GM18873 (cell line): ENCODE measurements around the gene GFY.

ENCODE experiments used
- ATAC-seq: cut with Tn5 transposase; IDR thresholded peaks from one replicate; pipeline ENCODE4 v1.9.1; 2021; ENCODE audit warnings: mild to moderate bottlenecking, moderate library complexity, moderate number of reproducible peaks; ENCODE audit not compliant: unreplicated experiment, low FRiP score

The GFY gene

DNA sequence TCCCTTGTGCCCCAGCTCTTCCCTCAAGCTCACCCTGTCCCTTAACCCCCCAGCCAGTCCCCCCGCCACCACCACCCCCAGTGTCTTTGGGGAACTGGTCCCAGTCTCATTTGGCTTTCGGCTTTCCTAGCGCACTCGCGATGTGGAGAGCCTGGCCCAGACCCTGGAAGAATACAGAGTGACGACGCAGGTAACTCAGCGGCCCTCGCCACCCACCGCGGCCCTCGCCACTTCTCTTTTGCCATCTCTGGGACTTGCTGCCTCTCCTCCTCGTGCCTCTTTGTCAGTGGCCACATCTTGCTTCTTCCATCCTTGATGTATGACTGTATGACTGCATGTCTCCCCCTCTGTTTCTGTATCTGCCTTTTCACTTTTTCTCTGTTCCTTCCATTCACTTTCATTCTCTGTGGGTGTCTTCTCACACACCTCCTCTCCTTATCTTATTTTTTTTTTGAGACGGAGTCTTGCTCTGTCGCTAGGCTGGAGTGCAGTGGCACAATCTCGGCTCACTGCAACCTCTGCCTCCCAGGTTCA lies 17.6 kb upstream of the GFY start:
- no peak for ATAC-seq

DNA sequence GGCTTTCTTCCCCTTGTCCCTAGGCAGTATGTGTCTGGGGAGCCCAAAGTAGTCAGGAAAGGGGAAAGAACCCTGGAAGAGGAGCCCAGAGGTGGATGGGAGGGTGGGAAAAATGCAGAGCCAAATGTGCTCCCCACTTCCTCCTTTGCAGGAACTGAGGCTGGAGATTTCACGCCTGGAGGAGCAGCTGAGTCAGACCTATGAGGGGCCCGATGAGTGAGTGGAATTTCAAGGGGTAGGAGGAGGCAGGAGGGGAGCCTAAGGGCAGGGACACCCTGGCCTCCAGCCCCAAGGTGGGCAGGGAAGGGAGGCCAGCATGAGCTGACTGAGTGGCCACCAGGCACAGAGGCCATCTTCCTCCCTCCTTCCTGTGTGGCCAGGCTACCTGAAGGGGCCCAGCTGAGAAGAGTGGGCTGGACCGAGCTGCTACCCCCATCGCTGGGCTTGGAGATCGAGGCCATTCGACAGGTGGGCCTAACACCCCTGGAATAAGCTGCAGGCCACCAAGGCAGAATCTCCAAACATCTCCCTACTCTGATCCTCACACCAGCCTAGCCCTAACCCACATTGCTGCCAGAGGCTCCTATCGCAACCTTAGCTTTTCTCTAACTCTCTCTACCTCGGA lies 16.3 kb upstream of the GFY start:
- ATAC-seq = no peak

DNA sequence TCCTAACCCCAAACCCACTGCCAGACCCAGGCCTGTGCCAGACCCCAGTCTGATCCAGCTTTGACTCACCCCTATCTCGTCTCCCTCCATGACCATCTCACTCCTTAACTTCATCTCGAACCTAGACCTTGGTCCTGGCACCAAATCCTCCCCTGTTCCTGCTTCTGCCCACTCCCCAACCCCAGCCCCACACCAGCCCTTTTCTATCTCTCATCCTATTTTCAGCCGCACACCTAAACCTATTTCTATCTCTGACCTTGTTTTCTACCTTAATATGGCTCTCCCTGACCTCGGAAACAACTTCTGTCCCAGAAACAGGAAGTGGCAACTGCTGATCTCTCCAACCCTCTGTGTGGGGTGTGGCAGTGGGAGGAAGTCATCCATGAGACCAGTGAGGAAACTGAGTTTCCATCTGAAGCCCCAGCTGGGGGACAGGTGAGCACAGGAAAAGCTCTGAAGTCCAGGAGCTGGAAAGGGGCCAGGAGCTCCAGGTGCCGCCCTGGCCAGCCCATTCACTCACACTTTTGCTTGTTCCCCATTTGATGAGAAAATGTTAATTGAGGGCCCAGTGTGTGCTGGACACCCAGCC lies 15.7 kb upstream of the GFY start:
- ATAC-seq = no peak

DNA sequence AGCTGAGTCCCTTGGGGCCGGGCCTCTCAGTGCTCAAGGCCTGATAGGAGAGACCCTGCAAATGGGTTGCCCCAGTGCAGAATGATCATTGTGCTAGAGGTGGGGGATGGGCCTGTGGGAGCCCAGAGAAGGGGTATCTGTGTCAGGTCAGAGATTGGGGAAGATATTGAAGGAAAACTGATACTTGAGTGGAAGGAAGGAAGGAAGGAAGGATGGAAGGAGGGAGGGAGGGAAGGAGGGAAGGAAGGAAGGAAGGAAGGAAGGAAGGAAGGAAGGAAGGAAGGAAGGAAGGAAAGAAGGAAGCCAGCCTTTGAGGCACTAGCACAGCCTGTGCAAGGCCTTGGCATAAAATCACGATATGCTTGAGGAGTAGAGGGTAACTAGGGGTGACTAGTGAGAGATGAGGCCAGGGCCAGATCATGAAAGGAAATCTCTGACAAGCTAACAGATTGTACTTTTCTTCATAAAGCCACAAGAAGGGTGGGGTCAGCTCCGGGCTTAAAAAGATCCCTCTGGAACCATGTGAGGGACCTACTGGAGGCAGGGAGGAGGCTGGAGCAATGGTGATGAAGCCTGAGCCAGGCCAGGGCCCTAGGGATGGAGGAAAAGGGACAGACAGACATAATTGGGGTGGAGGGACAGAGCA lies 13.4 kb upstream of the GFY start:
- no peak for ATAC-seq

DNA sequence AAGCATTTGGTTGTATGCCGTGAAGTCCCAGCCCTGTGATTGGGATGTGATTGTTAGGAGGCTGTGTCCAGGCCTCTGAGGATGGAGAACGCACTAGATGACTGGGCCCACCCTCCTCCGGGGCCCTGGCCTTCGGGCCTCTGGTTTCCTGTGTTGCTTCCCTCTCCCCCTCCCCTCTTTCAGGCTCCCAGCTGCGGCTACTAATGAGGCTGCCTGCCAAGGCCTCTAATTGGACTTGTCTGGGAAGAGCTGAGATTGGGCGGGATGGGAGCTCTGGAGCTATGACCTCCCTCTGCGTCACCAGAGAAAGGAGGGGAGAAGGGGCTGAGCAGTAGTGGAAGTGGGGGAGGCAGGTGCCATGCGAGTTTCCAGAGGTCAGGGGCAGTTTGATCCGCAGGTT lies 11.8 kb upstream of the GFY start:
- no peak for ATAC-seq

DNA sequence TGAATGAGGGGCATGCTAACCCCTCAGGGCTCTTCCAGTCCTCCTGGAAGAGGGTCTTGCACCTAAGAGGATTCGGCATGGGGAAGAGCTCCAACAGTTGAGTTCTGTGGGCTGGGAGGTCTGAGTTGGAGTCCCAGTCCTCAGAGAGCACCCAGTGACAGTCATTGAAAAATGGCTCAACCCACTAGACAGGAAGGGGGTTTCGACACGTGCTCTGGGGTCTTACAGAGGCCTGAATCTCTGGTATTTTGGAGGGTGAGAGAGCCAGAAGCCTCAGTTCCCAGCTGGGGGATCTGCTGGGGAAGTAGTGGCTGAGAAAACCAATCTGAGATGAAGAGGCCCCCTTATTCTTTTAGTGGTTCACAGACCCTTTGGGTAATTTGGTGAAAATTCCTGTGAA lies 10.9 kb upstream of the GFY start:
- ATAC-seq = no peak

DNA sequence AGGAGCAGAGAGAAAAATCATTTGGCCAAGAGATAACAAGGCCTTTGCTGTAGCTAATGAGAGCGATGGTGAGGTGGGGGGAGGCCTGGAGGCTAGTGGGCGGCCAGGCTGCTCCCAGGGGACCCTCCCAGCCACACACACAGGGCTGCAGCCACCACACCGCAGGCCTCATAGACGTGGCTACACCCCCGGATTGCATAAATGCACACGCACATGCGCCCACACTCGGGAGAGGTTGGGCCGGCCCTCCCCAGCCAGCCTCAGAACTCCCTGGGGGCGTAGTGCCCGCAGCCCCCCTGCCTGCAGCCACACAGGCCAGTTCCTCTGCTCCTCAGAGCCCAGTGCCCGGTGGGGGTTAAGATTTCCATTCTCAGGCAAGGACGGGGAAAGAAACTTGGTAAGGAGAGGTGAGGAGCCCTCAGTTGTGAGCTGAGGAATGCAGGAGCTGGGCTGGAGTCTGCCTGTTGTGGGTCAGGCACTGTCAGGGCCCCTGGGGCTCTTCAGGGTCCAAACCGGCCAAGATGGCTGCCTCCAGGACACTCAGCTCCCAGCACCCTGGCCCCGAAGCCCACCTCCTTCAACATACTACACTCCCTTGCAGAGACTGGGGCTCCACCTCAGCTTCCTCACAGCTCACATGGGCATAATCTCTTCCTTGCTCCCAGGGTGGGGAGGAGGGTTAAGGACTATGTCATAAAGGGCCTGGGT lies 9.9 kb upstream of the GFY start:
- ATAC-seq = no peak

DNA sequence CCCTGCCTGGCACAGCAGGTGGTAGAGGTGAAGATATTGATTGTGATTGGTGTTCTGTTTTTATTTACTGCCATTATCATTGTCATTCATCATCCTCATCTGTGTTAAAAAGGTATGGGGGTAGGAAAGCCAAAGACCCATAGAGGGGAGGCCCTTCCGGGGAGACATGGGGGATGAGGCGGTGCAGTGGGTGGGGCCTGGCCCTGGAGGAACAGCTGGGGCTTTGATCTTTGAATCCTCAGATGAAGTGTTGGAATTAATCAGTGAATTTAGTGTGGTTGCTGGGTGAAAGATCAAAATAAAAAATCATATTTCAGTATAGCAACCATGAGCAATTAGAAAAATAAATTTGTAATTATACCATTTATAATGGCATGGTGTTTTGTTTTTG lies 9.4 kb upstream of the GFY start:
- ATAC-seq = no peak

DNA sequence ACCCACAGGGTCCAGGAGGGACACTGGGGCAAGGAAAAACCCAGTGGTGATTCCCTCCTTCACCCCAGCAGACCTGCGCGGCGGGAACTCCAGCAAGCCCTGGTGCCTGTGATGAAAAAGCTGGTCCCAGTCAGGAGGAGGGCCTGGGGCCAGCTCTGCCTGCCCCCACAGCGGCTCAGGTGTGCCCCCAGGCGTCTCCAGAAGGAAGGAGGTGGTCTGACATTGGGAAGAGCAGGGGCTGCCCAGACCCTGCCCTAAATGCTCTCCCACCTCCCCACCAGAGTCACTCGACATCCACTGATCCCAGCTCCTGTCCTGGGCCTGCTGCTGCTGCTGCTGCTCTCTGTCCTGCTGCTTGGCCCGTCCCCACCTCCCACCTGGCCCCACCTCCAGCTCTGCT lies 8.1 kb upstream of the GFY start:
- ATAC-seq = no peak

DNA sequence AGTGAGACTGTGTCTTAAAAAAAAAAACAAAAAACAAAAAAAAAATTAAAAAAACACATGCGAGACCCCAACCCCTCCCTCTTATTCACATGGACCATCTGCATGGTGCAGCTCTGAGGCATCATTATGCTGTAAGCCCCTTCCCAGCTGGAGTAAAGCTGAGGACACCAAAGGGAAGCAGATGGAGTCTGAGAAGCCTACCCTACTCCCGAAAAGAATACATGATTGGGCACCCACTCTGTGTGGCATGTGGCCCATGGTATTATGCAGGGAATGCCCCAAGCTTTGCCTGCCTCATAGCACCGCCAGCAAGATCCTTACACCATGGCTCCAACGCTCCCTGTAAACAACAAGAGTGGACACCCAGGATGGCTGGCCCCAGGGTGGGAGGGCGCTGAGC lies 6.7 kb upstream of the GFY start:
- ATAC-seq = no peak

DNA sequence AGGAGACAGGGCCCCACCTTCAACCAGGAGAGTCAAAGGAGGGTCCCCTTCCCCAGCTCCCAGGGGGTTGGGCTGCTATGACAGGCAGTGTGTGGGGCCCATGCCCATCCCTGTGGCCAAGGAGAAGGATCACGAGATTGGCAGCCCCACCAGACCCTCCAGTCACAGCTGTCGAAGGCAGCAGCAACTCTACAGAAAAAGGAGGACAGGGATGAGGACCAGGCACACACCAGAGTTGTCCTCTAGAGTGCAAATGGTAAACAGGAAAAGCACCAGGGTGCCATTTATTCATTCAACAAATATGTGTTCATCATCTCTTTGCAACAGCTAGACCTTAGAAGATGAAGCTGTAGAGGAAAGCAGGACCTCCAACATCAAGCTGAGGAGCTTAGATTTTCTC lies 6.0 kb upstream of the GFY start:
- no peak for ATAC-seq

DNA sequence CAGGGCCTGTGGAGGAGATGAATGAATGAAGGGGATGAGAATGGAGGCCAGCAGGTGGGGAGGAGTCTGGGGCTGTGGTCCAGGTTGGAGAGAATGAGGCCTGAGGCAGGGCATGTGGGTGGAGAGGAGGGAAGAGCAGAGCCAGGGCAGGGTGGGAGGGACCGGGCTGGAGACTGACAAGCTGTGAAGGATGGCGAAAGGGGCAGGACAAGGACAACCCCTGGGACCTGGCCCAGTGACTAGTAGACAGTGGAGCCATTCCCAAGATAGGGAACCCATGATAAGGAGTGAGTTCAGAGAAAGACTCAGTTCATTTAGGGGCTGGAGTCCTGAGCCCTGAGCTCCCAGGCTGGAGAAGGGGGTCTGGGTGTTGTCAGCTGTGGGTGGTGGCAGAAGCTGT lies 5.0 kb upstream of the GFY start:
- ATAC-seq = no peak

DNA sequence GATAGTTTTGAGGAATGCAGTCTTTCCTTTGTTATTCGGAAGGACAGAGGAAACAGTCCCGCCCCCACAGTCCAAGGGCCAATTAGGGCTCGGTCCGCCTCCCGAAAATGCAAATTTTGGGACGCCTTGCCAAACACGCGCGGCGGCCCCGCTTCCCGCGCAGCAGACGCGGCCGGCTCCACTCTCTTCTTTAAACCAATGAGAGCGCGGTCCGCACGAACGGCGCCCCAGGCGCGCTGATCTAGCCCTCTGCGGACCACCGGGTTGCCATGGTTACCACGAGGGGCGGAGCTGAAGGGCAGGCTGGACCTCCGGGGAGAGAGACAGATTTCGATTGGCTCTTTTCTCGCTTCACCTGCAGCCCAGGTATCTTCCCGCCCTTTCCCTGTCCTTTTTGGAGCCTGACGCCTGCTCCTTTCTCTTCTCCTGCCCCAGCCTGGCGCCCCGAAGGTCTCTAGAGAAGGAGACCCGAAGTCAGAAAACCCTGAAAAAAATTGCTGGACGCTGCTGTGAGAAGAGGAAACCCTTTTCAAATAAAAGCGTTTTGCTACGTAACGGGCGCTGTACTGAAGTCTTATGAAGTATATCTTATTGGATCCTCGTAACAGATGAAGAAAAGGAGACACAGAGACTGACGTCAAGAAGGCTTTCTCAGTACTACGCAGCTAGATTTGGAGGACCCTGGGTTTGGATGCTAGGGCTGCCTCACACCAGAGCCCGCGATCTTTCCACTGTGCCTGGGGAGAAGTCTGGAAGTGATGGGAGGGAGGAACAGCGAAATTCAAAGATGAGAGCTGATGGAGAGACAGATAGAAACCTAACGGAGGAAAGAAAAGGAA lies 3.9 kb upstream of the GFY start:
- ATAC-seq = no peak

DNA sequence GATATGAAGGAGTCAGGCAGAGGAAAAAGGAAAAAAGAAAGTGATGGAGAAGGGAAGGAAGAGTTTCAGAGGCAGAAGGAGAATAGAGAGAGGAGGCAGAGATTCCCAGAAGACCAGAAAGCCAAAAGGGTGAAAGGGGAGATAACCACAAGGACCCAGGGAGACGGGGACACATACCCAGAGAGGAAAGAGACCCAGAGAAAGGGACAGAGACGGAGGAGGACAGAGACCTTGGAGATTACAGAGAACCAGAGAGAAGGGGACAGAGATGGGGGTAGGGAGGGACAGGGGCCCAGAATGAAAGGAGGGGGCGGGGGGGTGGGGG lies 3.3 kb upstream of the GFY start:
- ATAC-seq = no peak

DNA sequence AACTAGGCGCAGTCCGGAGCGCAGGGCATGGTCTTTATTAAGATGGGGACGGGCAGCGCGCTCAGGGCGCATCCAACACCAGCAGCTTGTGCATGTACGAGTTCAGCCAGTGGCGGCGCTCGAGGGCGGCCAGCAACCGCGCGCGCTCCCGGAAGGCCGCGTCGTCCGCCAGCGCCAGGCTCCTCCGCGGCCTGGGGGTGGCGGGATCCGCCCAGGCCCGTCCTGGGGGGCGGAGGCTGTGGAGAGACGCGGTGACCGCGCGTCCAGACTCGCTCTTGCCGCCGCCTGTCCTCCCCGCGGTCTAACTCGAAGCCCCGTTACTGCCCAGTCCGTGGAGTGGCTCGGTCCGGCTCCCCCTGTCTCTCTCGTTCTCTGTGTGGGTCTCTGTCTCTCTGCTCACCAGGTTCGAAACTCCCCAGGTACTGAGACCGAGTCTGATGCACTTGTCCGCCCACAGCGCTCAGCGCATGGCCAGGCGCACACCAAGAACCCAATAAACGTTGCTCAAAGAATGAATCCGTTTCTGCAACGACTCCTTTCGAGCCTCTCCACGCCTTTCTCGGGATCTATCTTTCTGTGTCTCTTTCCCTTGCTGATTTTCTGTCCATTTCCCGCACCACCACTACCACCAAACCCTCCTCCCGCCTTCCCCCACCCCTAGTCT lies 2.6 kb upstream of the GFY start:
- ATAC-seq = no peak

DNA sequence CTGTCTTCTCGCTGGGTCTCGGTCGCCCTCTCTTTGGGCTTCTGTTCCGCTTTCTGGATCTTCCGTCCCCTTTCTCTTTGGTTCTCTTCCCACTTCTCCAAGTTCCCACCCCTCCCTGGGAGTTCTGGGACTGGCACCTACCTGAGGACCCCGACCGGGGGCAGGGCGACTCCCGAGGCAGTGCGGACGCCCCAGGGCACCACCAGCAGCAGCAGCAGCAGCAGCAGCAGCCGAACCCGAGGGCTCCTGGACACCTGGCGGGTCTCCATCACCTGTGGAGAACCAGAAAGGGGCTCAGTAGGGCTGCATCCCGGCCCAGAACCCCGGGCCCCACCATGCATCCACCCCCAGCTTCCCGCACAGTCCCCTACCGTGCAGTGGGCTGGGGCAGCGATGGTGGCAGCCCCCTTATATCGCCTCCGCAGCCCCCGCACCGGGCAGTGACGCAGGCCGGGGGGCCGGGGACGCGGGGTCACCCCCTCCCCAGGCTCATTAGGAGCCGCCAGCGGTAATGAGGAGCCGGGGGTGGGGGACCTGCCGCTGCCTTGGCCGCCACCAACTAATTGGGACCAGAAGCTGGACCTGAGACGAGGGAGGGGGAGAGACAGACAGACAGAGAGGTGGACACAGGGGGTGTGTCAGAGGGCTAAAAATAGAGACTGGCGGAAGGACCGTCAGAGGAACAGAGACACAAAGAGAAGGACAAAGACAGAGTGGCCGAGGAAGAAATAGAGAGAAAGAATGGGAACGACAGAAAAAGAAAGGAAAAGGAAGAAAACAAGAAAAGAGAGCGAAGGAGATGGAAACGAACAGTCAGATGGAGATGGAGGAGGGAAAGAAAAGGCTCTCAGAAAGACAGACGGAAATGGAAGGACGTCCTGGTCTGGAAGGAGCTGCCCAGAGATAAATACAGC lies 1.9 kb upstream of the GFY start, which contains the start of gene PTH2:
Gene PTH2, minus strand, starts transcription at position 371 of the 914 bp plus-strand sequence. Its CDS starts 102 bp downstream, at position 269.
- ATAC-seq = no peak

DNA sequence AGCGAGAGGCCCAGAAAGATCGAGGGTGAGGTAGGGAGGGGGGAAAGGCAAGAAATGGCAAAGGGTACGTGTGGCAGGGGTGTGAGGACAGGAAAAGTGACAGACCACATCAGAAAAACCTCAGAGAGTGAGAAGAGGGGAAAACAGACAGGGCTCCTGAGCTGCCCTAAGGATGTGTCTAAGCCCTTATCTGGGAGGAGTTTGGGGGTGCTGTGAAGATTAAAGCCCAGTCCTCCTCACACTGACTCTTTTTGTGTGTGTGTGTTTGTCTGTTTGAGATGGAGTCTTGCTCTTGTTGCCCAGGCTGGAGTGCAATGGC lies 1.2 kb upstream of the GFY start:
- ATAC-seq = no peak

DNA sequence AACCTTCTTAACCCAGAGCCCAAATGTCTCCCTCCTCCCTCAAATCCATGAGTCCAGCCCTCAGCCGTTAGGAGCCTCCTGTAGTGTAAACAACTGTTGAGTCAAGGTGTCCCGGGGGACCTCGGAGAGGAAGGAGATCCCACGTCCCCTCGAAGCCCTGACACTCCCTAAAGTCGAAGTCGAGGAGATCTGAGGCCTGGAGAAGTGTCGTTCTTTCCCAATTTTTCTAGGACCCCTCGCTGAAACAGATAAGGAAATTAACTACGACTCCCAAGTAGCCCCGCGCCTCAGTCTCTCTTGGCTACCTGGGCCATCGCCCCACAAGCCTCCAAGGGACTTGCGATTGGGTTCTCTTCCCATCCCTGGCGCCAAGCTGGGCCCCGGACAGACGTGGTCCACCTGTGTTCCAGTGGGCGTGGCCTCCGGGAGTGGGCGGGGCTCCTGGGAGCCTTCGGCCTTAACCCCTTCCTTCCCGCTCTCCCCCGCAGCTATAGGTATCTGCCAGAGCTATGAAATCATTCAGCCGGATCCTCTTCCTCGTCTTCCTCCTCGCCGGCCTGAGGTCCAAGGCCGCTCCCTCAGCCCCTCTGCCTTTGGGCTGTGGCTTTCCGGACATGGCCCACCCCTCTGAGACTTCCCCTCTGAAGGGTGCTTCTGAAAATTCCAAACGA lies 869 bp downstream of the GFY start:
- no peak for ATAC-seq

DNA sequence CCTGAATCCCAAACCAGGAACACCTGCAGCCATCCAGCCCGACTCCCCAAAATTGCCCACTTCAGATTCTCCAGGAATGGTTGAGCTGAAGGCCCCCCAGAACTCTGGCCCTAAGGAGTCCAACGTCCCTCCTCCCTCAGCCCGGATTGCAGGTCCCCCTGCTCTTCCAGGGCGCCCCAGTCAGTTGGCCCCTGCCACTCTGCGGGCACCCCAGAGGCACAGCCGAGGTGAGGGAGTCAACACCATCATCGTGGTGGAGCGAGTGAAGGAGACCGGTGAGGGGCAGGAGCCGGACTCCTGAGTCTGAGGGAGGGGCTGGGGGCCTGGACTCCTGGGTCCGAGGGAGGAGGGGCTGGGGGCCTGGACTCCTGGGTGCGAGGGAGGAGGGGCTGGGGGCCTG lies 2.2 kb downstream of the GFY start:
- ATAC-seq = no peak
